ENCODE data around the gene LPP.

LPP gene

DNA sequence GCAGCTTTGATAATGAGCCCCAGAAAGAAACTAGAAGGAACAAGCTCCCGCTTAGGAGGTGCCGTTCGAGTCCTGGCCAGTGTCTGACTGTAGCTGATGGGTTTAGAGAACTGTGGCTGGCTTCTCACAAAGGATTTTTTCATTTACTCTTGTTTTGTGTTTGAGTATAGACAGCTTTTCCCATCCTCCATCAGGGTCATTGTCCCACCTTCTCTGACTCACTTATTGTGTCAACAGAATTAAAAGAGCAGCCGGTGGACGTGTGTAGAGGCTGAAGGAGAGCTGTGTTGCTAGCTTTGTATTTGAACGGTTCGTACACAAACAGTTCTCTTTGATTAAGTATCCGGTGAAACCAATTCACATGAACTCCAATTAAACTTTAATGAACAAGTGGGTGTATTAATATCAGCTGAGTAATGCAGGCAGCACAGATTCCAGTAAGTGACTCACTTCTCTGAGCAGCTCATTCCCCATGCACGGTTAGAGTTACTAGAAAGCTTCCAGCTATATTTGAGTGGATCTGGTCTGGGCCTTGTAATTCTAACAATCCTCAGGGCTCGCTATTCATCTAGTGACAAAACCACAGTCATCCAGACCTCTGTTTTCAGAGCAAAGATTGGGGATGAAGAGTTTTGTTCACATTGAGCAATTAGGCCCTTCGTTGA lies 141.0 kb downstream of the LPP start:
- H3K36me3 Mint-ChIP-seq (ENCODE audit: insufficient read depth), result peaks cover 5% of the 10 kb centered on the region
- H3K9me3 Mint-ChIP-seq, result no peaks in the 10 kb centered on the region
- H3K4me3 Mint-ChIP-seq, result peak overlapping the region in 1 of 2 donors; percentile 3
- H3K4me1 Mint-ChIP-seq (ENCODE audit: low read depth in 2 of 2), result peaks cover 31 to 72% of the 10 kb centered on the region in 2 donors
- ATAC-seq (replicated peaks), result no peak
- peak overlapping the region; percentile 42 to 44 for H3K27ac Mint-ChIP-seq
- H3K27me3 Mint-ChIP-seq, result no peaks in the 10 kb centered on the region
- DNase-seq, result no peak

DNA sequence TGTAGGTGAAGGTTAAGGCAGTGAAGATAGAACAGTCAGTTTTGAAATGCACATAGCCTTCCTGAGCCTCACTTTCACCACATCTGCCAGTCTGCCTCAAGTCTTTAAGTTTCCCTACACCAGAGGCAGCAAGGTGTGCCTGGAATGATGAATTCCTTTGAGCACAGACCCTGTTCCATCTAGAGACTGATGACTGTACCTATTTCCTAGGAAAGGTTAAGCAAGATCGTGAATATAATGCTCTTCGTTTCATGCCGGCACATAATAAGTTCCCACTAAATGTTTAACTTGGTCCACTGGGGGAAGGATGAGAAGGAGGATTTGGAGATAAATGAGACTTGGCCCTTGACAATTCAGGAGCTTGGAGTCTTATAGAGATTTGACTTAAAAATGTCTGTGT lies 141.9 kb downstream of the LPP start:
- ATAC-seq (replicated peaks), result no peak
- no peak overlapping the region for H3K4me3 Mint-ChIP-seq
- H3K36me3 Mint-ChIP-seq (ENCODE audit: insufficient read depth), result peaks cover 3% of the 10 kb centered on the region
- no peak for DNase-seq
- H3K27ac Mint-ChIP-seq, result peak overlapping the region in 1 of 2 donors; percentile 42
- no peaks in the 10 kb centered on the region for H3K9me3 Mint-ChIP-seq
- no peaks in the 10 kb centered on the region for H3K27me3 Mint-ChIP-seq
- H3K4me1 Mint-ChIP-seq (ENCODE audit: low read depth in 2 of 2), result peaks cover 32 to 72% of the 10 kb centered on the region in 2 donors

GRCh38 chr3:188296761-188297612 lies 143.0 kb downstream of the LPP start:
- no peak overlapping the region for H3K27ac Mint-ChIP-seq
- H3K9me3 Mint-ChIP-seq, result no peaks in the 10 kb centered on the region
- DNase-seq (no peak), ATAC-seq (replicated peaks) (no peak)
- H3K4me1 Mint-ChIP-seq (ENCODE audit: low read depth in 2 of 2), result peaks cover 33 to 68% of the 10 kb centered on the region in 2 donors
- H3K36me3 Mint-ChIP-seq (ENCODE audit: insufficient read depth), result no peaks in the 10 kb centered on the region
- no peaks in the 10 kb centered on the region for H3K27me3 Mint-ChIP-seq
- no peak overlapping the region for H3K4me3 Mint-ChIP-seq

DNA sequence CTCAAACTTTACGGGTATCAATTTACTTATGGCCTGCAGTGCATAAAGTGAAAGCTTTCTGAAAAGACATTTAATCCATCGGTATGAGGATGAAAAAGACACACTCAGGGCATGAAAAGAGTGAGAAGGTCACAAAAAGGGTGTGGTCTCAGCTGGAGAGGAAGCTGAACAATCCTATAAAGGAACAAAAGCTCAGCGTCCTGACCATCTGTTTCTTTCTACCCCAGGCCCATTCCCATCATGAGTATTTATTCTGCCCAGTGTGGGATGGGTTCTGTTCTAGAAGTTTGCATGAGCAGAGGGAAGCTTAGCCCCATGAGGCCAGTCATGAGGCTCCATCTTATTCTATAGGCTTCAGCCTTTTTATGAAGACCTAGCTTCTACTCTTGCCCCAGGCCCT lies 144.6 kb downstream of the LPP start:
- DNase-seq (no peak), ATAC-seq (replicated peaks) (peak; percentile 12)
- Mint-ChIP-seq H3K27ac (peak overlapping the region in 1 of 2 donors; percentile 62), H3K4me3 (peak overlapping the region; percentile 9 to 51), H3K36me3 (ENCODE audit: insufficient read depth) (no peaks in the 10 kb centered on the region), H3K27me3 (no peaks in the 10 kb centered on the region), H3K9me3 (no peaks in the 10 kb centered on the region), H3K4me1 (ENCODE audit: low read depth in 2 of 2) (peaks cover 27 to 60% of the 10 kb centered on the region in 2 donors)

DNA sequence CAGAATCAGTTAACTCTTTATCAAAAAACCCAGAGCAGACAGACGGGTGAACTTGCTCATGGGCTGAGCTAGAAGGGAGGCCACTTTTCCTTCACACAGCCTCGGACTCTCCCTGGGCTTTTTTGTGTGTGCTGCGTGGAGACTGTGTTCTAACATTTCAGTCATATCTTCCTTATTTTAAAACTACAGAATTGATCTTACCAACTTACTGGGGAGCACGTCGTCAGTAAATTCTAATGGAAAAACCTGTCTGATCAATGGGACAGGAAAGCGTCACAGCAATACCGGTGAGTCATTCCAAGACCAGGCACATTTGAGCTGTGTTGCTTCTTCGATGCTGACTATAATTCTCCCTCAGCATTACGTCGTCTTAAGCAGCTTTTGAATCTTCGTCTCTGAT lies 145.1 kb downstream of the LPP start:
- no peaks in the 10 kb centered on the region for H3K36me3 Mint-ChIP-seq (ENCODE audit: insufficient read depth)
- H3K27me3 Mint-ChIP-seq, result no peaks in the 10 kb centered on the region
- H3K9me3 Mint-ChIP-seq, result no peaks in the 10 kb centered on the region
- peak overlapping the region in 1 of 2 donors; percentile 62 for H3K27ac Mint-ChIP-seq
- ATAC-seq (replicated peaks), result no peak
- peak overlapping the region; percentile 9 to 51 for H3K4me3 Mint-ChIP-seq
- no peak for DNase-seq
- H3K4me1 Mint-ChIP-seq (ENCODE audit: low read depth in 2 of 2), result peaks cover 25 to 55% of the 10 kb centered on the region in 2 donors

- ATAC-seq (replicated peaks) (no peak), DNase-seq (no peak)
- H3K9me3 Mint-ChIP-seq, result no peaks in the 10 kb centered on the region
- peak overlapping the region; percentile 9 to 51 for H3K4me3 Mint-ChIP-seq
- no peaks in the 10 kb centered on the region for H3K27me3 Mint-ChIP-seq
- peak overlapping the region in 1 of 2 donors; percentile 62 for H3K27ac Mint-ChIP-seq
- H3K36me3 Mint-ChIP-seq (ENCODE audit: insufficient read depth), result no peaks in the 10 kb centered on the region
- peaks cover 22 to 50% of the 10 kb centered on the region in 2 donors for H3K4me1 Mint-ChIP-seq (ENCODE audit: low read depth in 2 of 2)
Measured at GRCh38 chr3:188299708-188300107, 145.8 kb downstream of the LPP start.

DNA sequence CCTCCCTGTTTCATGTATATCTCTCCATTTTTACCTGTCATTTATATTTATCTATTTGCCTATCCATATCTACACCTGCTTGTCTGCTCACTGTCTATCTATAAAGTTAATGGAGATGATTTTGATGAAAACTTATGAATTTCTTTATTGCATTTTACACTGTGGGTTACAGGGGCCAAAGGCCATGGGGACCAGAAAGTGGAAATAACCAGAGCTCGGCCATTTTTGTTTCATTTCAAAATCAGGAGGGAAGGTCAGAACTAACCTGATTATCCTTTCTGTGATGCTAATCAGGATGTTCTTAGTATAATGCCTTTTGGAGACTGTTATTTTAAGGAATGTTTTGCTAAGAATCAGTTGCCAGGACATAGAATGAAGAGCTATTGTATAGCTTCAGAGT lies 147.2 kb downstream of the LPP start:
- ATAC-seq (replicated peaks), result no peak
- Mint-ChIP-seq H3K4me1 (ENCODE audit: low read depth in 2 of 2) (peaks cover 18 to 36% of the 10 kb centered on the region in 2 donors), H3K27ac (peak overlapping the region in 1 of 2 donors; percentile 4)

GRCh38 chr3:188303286-188303799 lies 149.4 kb downstream of the LPP start:
- H3K4me1 Mint-ChIP-seq (ENCODE audit: low read depth in 2 of 2), result peaks cover 10 to 24% of the 10 kb centered on the region in 2 donors
- no peak for ATAC-seq (replicated peaks)
- H3K9me3 Mint-ChIP-seq, result no peaks in the 10 kb centered on the region

More for the DNA sequence above, 147.2 kb downstream of the LPP start:
- Mint-ChIP-seq H3K36me3 (ENCODE audit: insufficient read depth) (no peaks in the 10 kb centered on the region), H3K27me3 (no peaks in the 10 kb centered on the region), H3K4me3 (no peak overlapping the region), H3K9me3 (no peaks in the 10 kb centered on the region)
- DNase-seq, result no peak

GRCh38 chr3:188303823-188304222 lies 149.9 kb downstream of the LPP start:
- H3K36me3 Mint-ChIP-seq (ENCODE audit: insufficient read depth), result no peaks in the 10 kb centered on the region
- ATAC-seq (replicated peaks) (no peak), DNase-seq (no peak)
- H3K27ac Mint-ChIP-seq, result no peak overlapping the region
- H3K9me3 Mint-ChIP-seq, result no peaks in the 10 kb centered on the region
- no peaks in the 10 kb centered on the region for H3K27me3 Mint-ChIP-seq
- peaks cover 8 to 20% of the 10 kb centered on the region in 2 donors for H3K4me1 Mint-ChIP-seq (ENCODE audit: low read depth in 2 of 2)
- H3K4me3 Mint-ChIP-seq, result no peak overlapping the region

More at GRCh38 chr3:188303286-188303799, 149.4 kb downstream of the LPP start:
- Mint-ChIP-seq H3K36me3 (ENCODE audit: insufficient read depth) (no peaks in the 10 kb centered on the region), H3K27ac (no peak overlapping the region), H3K27me3 (no peaks in the 10 kb centered on the region), H3K4me3 (no peak overlapping the region)
- no peak for DNase-seq

GRCh38 chr3:188304501-188304900 lies 150.5 kb downstream of the LPP start:
- H3K9me3 Mint-ChIP-seq, result no peaks in the 10 kb centered on the region
- H3K4me1 Mint-ChIP-seq (ENCODE audit: low read depth in 2 of 2), result peaks cover 8 to 18% of the 10 kb centered on the region in 2 donors
- H3K36me3 Mint-ChIP-seq (ENCODE audit: insufficient read depth), result no peaks in the 10 kb centered on the region
- no peak overlapping the region for H3K27ac Mint-ChIP-seq
- no peak for DNase-seq
- no peak overlapping the region for H3K4me3 Mint-ChIP-seq
- no peak for ATAC-seq (replicated peaks)
- no peaks in the 10 kb centered on the region for H3K27me3 Mint-ChIP-seq

DNA sequence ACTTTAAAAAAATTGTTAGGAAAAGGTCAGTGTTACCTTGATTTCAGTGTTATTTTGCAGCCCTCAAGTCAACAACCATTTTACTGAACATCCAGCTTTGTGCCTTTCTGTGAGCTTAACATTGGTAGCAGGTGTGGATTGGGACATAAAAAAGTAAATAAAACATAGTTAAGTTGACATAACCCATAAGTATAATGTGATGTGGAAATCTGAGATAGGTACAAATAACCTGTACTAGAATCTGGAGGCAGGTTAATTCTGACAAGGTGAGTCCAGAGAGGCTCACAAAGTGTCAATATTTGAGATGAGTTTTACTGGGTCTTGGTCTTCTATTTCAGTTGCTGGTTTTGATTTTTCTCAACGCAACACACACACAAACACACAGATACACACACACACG lies 151.3 kb downstream of the LPP start:
- no peaks in the 10 kb centered on the region for H3K9me3 Mint-ChIP-seq
- H3K4me3 Mint-ChIP-seq, result no peak overlapping the region
- H3K27ac Mint-ChIP-seq, result no peak overlapping the region
- H3K27me3 Mint-ChIP-seq, result no peaks in the 10 kb centered on the region
- ATAC-seq (replicated peaks) (no peak), DNase-seq (no peak)
- no peaks in the 10 kb centered on the region for H3K36me3 Mint-ChIP-seq (ENCODE audit: insufficient read depth)
- peaks cover 14 to 22% of the 10 kb centered on the region in 2 donors for H3K4me1 Mint-ChIP-seq (ENCODE audit: low read depth in 2 of 2)

DNA sequence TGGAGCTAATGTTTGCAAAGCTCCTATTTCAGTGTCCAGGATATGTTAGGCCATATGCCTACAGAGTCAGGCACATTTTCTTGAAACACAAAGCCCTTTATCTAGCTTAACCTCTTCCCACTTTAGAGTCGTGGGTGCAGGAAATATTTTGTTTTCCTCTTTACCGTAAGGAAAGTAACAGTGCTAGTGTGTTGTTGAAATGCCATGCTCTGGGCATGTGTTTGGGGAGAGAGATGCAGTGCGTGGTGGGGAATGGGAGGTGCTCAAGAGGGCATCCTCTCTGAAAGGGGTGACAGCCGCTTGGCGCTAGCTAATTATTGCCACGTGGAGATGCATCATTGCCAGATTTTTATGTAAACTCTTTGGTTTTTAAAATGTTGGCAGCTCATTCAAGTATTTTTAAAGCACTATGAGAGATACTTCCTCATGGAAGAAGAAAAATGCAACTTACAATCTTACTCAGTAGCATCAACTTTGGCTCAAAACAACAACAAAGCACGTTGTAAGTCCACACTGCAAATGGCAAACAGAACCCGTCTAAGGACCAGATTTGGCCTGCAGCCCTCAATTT lies 152.6 kb downstream of the LPP start:
- H3K4me1 Mint-ChIP-seq (ENCODE audit: low read depth in 2 of 2), result peaks cover 14 to 20% of the 10 kb centered on the region in 2 donors
- no peaks in the 10 kb centered on the region for H3K27me3 Mint-ChIP-seq
- H3K4me3 Mint-ChIP-seq, result no peak overlapping the region
- DNase-seq, result no peak
- H3K9me3 Mint-ChIP-seq, result no peaks in the 10 kb centered on the region
- H3K36me3 Mint-ChIP-seq (ENCODE audit: insufficient read depth), result no peaks in the 10 kb centered on the region
- H3K27ac Mint-ChIP-seq, result no peak overlapping the region
- no peak for ATAC-seq (replicated peaks)

- Mint-ChIP-seq H3K36me3 (ENCODE audit: insufficient read depth) (no peaks in the 10 kb centered on the region), H3K4me1 (ENCODE audit: low read depth in 2 of 2) (peaks cover 12 to 20% of the 10 kb centered on the region in 2 donors)
Measured at GRCh38 chr3:188309437-188310269, 155.7 kb downstream of the LPP start.

More at GRCh38 chr3:188309437-188310269, 155.7 kb downstream of the LPP start:
- Mint-ChIP-seq H3K27ac (peak overlapping the region in 1 of 2 donors; percentile 14), H3K4me3 (peak overlapping the region; percentile 26 to 42), H3K9me3 (no peaks in the 10 kb centered on the region), H3K27me3 (no peaks in the 10 kb centered on the region)
- no peak for DNase-seq
- peak; percentile 41 for ATAC-seq (replicated peaks)
